GM18517 (cell line): Measurements from ENCODE around the gene KLHL24.
"Not testable (repeated sequence)": the region's sequence is repeated elsewhere in the genome, so short reads cannot be mapped to it uniquely, and the experiment has no call there.

Source experiments
- ATAC-seq: cut with Tn5 transposase; IDR thresholded peaks from one replicate; pipeline ENCODE4 v1.9.1; 2021; ENCODE audit warnings: mild to moderate bottlenecking, moderate library complexity; ENCODE audit not compliant: unreplicated experiment

KLHL24 gene

GRCh38 chr3:183695569-183696364, 60.3 kb downstream of the KLHL24 start:
- no peak for ATAC-seq

- ATAC-seq: no peak
Measured at GRCh38 chr3:183697123-183697609, 61.7 kb downstream of the KLHL24 start.

- ATAC-seq: peak; percentile 71
Measured at GRCh38 chr3:183697610-183698317, 62.3 kb downstream of the KLHL24 start, which contains the start of gene YEATS2. TSS of gene YEATS2 (plus strand) at chr3:183697797. CDS start at chr3:183715163, 17,366 bp downstream.

DNA sequence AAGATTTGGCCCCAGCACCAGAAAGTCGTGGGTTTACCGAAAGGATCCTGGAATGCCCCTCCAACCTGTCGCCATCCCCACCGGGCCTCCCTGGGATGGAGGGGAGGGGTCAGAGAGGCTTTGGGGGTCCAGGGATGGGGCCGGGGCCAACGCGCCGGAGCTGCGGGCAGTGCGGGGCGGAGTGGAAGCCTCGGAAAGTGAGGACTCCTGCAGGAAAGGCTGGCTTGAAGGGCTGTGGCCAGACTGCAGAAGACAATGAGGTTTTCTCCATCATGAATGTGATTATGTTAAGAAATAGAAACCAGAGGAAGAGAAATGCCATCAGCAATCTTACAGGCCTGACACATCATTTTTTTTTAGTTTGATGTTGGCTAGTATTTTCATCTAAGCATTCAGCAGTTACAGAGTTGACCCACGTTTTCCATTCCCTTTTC, 62.9 kb downstream of the KLHL24 start:
- ATAC-seq: peak; percentile 16

DNA sequence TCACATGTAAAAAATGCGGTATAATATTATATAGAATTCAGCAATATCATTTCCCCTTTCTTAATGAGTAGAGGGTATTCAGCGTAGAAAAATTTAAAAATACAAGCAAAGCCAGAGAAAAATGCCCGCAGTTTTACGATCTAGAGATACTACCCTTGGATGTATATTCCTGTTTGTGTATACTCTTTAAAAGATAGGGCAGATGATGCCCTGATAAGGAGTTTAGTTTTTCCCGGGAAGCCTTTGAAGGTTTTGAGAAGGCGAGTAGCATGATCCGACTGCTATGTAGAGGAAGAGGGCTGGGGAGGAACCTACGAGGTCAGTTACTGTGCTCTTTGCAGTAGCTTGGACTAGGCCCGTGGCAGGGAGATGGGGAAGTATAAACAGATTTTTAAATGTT, 63.3 kb downstream of the KLHL24 start:
- no peak for ATAC-seq

DNA sequence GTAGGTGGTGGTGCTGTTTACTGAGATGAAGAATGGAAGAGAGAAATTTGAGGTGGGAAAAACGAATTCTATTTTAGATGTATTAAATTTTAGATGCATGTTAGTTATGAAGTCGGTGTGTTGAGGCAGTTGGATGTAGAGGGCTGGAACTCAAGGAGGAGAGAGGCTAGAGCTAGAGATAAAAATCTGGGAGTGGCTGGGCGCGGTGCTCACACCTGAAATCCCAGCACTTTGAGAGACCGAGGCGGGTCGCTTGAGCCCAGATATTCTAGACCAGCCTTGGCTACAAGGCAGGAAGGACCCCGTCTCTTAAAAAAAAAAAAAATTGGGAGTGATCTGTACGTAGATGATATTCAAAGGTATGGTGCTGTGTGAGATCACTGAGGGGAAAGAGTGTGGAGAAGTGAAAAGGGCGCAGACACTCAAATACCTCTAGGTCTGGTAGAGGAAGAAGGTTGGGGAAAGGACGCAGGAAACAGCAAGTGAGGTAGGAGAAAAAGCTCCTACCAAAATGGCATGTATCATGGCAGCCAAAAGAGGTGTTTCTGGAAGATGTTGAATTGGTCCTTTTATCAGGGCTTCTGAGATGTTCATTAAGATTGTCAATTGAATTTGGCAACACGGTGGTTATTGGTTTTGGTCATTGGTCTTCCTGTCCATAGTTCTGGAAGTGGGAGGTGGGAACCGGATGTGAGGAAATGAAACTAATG, 64.0 kb downstream of the KLHL24 start:
- ATAC-seq: no peak

GRCh38 chr3:183701744-183702143, 66.3 kb downstream of the KLHL24 start:
- no peak for ATAC-seq

- not testable (repeated sequence) for ATAC-seq
Measured at GRCh38 chr3:183703892-183704291, 68.5 kb downstream of the KLHL24 start.

DNA sequence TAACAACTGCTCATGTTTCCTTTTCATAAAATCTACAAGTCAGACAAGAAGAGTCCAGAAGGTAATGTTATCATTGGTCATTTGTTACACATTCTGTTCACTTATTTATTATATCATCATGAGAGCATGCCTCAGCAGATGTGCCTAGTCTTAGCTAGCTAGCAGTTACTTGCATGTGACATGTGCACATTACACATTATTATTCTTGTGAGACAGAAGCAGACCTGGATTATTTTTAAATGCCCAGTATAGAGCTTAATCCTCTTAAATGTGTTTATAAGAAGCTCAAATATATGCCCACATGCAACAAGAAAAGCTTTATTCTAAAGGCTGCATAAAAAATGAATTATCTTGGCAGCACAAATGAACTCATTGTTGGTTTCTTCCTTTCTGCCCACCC, 74.8 kb downstream of the KLHL24 start:
- ATAC-seq: no peak

DNA sequence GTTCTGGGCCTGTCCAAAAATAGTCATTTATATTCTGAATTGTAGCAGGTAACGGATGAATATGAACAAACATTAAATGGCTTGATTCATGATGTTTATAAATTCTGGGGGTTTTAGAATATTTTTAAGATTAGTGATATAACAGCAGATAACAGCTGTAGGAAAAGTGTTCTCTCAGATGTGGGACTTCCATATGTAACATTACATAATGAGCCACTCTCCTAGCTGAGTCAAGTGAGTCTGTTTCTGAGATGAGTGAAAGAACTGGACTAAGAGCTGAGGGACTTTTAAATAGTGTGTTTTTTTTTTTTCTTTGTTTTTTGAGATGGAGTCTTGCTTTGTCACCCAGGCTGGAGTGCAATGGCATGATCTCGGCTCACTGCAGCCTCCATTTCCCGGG, 76.1 kb downstream of the KLHL24 start:
- ATAC-seq: no peak

- no peak for ATAC-seq
Measured at GRCh38 chr3:183714622-183715021, 79.2 kb downstream of the KLHL24 start.

DNA sequence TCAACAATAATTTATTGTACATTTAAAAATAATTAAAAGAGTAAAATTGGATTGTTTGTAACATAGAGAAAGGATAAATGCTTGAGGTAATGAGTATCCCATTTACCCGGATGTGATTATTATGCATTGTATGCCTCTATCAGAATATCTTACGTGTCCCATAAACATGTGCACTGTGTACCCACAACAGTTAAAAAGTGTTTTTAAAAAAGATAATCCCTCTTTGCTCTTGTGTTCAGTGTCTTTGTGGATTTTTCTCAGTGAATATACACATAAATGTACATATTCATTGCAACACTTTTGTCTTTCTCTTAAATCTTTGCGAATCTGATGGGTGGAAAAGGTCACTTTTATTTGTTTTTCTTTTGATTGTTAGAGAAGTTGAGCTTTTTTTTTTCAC, 82.6 kb downstream of the KLHL24 start:
- ATAC-seq: no peak

DNA sequence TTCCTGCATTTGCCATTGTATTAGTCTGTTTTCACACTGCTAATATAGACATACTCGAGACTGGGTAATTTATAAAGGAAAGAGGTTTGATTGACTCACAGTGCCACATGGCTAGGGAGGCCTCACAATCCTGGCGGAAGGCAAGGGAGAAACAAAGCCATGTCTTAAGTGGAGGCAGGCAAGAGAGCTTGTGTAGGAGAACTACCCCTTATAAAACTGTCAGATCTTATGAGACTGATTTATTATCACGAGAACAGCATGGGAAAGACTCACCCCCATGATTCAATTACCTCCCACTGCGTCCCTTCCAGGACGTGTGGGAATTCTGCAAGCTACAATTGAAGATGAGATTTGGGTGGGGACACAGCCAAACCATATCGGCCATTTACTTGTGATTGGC, 90.0 kb downstream of the KLHL24 start:
- ATAC-seq: no peak

DNA sequence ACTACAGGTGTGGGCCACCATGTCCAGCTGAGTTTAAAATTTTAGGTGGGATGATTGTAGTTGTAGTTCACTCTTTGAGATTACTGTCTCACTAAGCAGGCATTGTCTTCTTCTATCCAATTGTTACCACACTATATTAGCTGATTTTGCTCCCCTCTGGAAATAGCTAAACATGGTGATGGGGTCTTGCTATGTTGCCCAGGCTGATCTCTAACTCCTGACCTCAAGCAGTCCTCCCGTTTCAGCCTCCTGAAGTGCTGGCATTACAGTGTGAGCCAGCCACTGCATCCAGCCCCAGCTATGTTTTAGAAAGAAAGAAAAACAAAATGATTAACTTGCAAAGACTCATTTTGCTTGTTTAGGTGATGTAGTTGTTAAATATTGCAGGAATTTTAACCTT, 92.8 kb downstream of the KLHL24 start:
- no peak for ATAC-seq

- ATAC-seq: no peak
Measured at GRCh38 chr3:183730361-183730760, 94.9 kb downstream of the KLHL24 start.

DNA sequence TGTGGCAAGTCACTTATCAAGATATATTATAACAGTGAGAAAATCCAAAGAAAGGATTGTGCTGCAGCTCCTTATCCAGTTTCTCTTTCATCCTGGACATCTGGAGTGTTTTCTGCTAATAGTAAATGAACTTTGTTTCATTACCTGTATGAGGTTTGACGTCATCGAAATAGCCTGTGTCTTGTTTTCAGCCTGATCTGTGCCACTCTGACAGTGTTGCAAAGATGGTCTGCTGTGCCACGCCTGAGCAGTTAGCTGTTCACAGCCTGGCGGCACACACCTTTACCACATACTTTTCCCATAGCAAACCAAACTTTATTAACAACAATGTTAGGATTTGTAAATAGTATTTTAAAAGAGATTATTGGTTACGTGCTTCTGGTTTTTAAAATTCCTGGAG, 96.2 kb downstream of the KLHL24 start:
- no peak for ATAC-seq

GRCh38 chr3:183733553-183733952, 98.1 kb downstream of the KLHL24 start:
- ATAC-seq: no peak
